GM06990 (cell line): ENCODE measurements around the gene COLEC12.
A peak's percentile ranks its signal among the peaks of the same experiment; 100 is the strongest.

Experiments
- DNase-seq: peaks from one replicate; pipeline ENCODE4 v3.0.0-alpha.2; 2011; ENCODE audit not compliant: insufficient read length; ENCODE audit errors: extremely low read depth
- H3K27me3 ChIP-seq: replicated peaks from 2 replicates; pipeline ENCODE4 v1.6.0; 2011; ENCODE audit warnings: low read length; ENCODE audit not compliant: control insufficient read depth, insufficient read depth
- H3K36me3 ChIP-seq: 2 replicates; pipeline ENCODE4 v1.5.1; 2011; ENCODE audit warnings: low read length; ENCODE audit not compliant: control insufficient read depth, insufficient read depth
- H3K4me3 ChIP-seq: replicated peaks from 2 replicates; pipeline ENCODE4 v1.5.1; 2011; ENCODE audit warnings: low read depth, mild to moderate bottlenecking, control low read depth, low read length
- TF ChIP-seq, protein P1 (sequence below): IDR thresholded peaks from 2 replicates; pipeline ENCODE4 v1.5.1; 2011; ENCODE audit warnings: low read length, control low read depth, mild to moderate bottlenecking, inconsistent platforms; ENCODE audit not compliant: insufficient read depth, poor library complexity, severe bottlenecking

The COLEC12 gene

DNA sequence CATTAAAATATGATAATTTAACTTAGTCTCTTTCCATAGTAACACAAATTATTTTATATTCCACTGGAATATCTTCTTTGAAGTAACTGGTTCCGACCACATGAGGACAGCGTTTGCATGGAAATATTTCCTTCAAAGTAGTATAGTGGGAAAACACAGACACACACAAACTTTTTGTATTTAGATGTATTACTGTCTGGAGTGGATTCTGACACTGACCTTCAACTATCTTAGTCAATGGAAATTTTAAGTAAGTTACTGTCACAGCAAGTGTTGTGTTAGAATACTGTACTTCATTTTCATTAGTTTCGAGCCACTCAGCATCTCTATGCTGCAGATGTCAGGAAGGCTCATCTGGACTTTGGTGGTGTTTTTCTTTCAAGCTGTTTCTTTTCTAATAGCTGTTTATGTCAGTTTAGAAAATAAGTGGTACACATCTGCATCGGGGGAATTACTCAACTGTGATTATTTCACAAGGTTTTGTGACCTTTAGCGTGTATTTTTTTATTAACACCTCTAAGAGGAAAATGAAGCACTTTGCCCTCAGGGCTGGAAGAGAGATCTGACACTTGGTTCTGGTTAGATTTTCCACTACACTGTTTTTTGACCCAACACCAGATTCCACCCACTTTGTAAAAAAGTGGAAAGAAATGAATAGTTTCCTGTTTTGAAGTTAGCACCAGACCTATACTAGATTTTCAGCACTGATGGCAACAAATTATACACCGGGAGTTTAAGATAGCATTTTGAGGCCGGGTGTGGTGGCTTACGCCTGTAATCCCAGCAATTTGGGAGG lies 213.8 kb downstream of the COLEC12 start:
- TF ChIP-seq, protein P1, sequence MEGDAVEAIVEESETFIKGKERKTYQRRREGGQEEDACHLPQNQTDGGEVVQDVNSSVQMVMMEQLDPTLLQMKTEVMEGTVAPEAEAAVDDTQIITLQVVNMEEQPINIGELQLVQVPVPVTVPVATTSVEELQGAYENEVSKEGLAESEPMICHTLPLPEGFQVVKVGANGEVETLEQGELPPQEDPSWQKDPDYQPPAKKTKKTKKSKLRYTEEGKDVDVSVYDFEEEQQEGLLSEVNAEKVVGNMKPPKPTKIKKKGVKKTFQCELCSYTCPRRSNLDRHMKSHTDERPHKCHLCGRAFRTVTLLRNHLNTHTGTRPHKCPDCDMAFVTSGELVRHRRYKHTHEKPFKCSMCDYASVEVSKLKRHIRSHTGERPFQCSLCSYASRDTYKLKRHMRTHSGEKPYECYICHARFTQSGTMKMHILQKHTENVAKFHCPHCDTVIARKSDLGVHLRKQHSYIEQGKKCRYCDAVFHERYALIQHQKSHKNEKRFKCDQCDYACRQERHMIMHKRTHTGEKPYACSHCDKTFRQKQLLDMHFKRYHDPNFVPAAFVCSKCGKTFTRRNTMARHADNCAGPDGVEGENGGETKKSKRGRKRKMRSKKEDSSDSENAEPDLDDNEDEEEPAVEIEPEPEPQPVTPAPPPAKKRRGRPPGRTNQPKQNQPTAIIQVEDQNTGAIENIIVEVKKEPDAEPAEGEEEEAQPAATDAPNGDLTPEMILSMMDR: peak; percentile 26
- DNase-seq: no peak
- no peak overlapping the region for H3K4me3 ChIP-seq
- no peaks in the 10 kb centered on the region for H3K27me3 ChIP-seq
- no peaks in the 10 kb centered on the region for H3K36me3 ChIP-seq

DNA sequence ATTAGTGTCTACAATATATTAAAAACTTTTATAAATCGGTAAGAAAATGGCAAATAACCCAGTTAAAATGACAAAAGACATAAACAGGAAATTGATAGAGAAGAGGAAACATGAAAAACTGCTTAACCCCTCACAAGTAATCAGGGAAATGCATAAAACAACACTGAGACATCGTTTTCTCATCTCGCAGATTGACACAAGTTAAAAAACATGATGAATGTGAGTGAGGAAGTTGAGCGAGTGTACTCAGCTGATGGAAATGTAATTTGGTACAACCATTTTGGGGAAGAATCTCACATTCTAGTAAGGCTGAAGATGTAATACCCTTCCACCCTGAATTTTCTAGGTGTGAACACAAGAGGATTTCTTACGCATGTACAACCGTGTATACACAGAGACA lies 214.7 kb downstream of the COLEC12 start:
- no peaks in the 10 kb centered on the region for H3K36me3 ChIP-seq
- no peaks in the 10 kb centered on the region for H3K27me3 ChIP-seq
- DNase-seq: no peak
- TF ChIP-seq, protein P1: no peak
- H3K4me3 ChIP-seq: no peak overlapping the region

DNA sequence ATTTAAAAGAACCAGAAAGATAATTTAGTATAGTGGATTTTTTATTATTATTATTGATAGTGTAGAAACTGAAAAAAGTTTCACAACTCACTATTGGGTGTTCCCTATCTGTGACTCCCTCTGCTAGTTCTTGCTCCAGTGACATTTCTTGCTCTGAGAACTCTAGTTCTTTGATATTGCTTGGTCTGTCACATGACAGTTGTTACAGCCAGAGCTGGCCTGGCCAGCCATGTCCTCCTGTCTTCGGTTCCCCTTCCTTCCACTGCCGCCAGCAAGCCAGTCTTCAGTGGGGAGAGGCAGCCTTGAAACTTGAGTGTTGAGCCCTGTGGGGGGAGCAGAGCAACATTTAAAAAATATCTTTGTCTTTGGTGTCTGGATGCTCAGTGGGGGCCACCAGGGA lies 225.0 kb downstream of the COLEC12 start:
- Histone ChIP-seq H3K4me3 (no peak overlapping the region), H3K36me3 (no peaks in the 10 kb centered on the region), H3K27me3 (no peaks in the 10 kb centered on the region)
- DNase-seq: no peak
- TF ChIP-seq, protein P1: no peak

DNA sequence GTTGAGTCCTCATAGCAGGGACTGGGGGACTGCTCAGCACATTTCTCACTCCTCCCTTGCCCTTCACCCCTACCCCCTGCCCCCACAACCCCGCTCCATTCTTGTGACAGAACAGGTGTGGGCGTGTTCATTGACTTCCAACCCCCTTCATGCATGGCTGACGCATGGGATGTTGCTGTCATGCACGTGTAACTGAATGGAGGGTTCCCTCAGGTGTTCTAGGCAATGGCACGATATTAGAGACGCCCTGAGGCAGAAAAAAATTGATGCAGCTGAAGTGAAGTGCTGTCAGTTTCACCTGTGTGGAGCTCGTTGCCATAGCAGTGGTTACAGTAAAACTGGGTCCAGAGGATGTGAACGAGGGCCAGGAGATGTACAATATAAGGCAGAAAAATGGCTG lies 226.2 kb downstream of the COLEC12 start:
- DNase-seq: no peak
- Histone ChIP-seq H3K4me3 (no peak overlapping the region), H3K27me3 (no peaks in the 10 kb centered on the region), H3K36me3 (no peaks in the 10 kb centered on the region)
- TF ChIP-seq, protein P1: no peak

DNA sequence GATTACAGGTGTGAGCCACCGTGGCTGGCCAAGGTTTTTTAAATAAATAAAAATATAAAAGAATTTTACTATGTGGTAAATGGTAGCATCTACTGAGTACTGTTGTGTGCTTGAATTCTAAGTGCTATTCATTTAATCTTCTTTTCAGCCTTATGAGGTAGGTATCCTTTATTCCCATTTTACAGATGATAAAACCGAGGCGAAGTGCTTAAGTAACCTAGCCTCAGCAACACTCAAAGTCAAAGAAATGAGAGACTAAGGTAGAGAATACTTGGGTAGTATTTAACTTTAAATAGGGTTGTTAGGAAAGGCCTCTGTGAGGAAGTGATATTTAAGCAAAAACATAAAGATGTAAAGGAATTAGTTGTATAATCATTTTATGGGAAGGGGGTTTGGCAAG lies 227.0 kb downstream of the COLEC12 start:
- H3K27me3 ChIP-seq: no peaks in the 10 kb centered on the region
- no peak for DNase-seq
- no peak overlapping the region for H3K4me3 ChIP-seq
- TF ChIP-seq, protein P1: no peak
- no peaks in the 10 kb centered on the region for H3K36me3 ChIP-seq

DNA sequence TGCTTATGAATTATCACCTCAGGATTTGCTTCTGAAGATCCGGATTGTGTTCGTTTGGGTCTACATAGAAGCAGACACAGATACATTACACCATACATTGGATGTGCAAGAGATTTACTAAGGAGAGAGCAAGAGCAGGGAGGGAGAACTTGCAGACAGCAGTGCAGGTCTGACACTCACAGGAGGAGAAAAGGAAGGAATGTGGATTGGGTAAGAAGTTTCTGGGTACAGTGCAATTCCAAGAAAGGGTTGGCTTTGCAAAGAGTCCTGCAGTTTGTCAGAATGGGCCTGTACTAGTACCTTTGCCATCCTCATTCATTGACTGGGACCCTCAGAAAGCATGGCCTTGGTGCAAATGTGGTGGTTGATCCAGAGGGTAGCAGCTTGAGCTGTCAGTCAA lies 227.9 kb downstream of the COLEC12 start:
- DNase-seq: no peak
- Histone ChIP-seq H3K36me3 (no peaks in the 10 kb centered on the region), H3K27me3 (no peaks in the 10 kb centered on the region), H3K4me3 (no peak overlapping the region)
- TF ChIP-seq, protein P1: no peak
